ENCODE results near the gene GHRHR.

GRCh38 chr7:31019509-31019908 is 55.8 kb downstream of the GHRHR start:
- TF ChIP-seq POLR2A (IDR thresholded peaks at IDR 0.05; ENCODE audit: low read length), result no peak
- no peak for TF ChIP-seq GATA1 (IDR thresholded peaks at IDR 0.05; ENCODE audit: low read depth, low read length)

All from erythroblast (primary cell).